K562 (cell line): ENCODE measurements around the gene NOS1. TPM values are rescaled to one million over a fixed set of nuclear protein-coding genes. Genes with fewer than 3 reads are reported as not detected.
A peak's percentile ranks its signal among the peaks of the same experiment; 100 is the strongest.

Experiments
- ATAC-seq: fragments of 200-7000 bp; cut with Tn5 transposase; 3 replicates; pipeline ENCODE4 v1.9.1; 2020; ENCODE audit warnings: moderate library complexity
- BruUV-seq: library from RNA; stranded (reverse); fragments of 400-500 nt; replicated peaks from 2 replicates; lab custom pipeline; 2021; lab: Mats Ljungman, UMichigan
- CTCF ChIA-PET: fragments of 300-600 bp; formaldehyde crosslinking; extraction: SDS; loops from one replicate; lab custom pipeline; 2021; ENCODE audit warnings: low intra/inter-chr PET ratio; lab: Yijun Ruan, JAX
- POLR2A ChIA-PET: fragments of 300-600, 350-650 bp; sonication (Branson Sonifier 250); formaldehyde crosslinking; extraction: SDS; loops from one replicate; lab custom pipeline; 2021; ENCODE audit warnings: antibody characterized with exemption, inconsistent platforms; lab: Yijun Ruan, JAX
- DNase-seq, 4 experiments: peaks; one replicate each; pipeline versions ENCODE4 v3.0.0 to v3.0.0-alpha.2; 2011 to 2018; ENCODE audit warnings: low spot score in 3 of 4, mixed read lengths in 3 of 4; ENCODE audit errors: extremely low read depth in 1 of 4
- FAIRE-seq: peaks from 2 replicates; lab custom pipeline; 2011; peaks lifted over from hg19 to GRCh38; lab: Jason Lieb, UNC
- H2AFZ ChIP-seq: 2 replicates; pipeline ENCODE4 v1.6.0; 2011; ENCODE audit warnings: low read depth, low read length, control low read depth, inconsistent platforms
- H3K27ac ChIP-seq: fragments of 200-600 bp; 3 replicates; pipeline ENCODE4 v1.8.0; 2011; ENCODE audit warnings: low read depth, mild to moderate bottlenecking, control low read depth, inconsistent platforms, low read length, moderate library complexity, mixed read lengths; ENCODE audit errors: extremely low read depth
- H3K27me3 ChIP-seq, 2 experiments: fragments of 300-600 bp in 1 of 2; 2 replicates in 1 of 2; 3 replicates in 1 of 2; pipeline versions ENCODE4 v1.6.0 to v1.8.0; 2011; ENCODE audit warnings: inconsistent platforms in 2 of 2, low read length in 2 of 2, mild to moderate bottlenecking in 1 of 2, mixed read lengths in 1 of 2, moderate library complexity in 1 of 2; ENCODE audit not compliant: control insufficient read depth in 2 of 2, insufficient read depth in 2 of 2
- H3K36me3 ChIP-seq: fragments of 300-600 bp; 3 replicates; pipeline ENCODE4 v1.8.0; 2011; ENCODE audit warnings: mild to moderate bottlenecking, low read length, inconsistent platforms; ENCODE audit not compliant: control insufficient read depth, insufficient read depth
- H3K4me1 ChIP-seq, 2 experiments: fragments of 200-600 bp in 1 of 2; replicated peaks in 1 of 2; 2 replicates in 1 of 2; 3 replicates in 1 of 2; pipeline versions ENCODE4 v1.5.1 to v1.8.0; 2011; ENCODE audit warnings: inconsistent platforms in 2 of 2, low read length in 2 of 2, mild to moderate bottlenecking in 1 of 2, mixed read lengths in 1 of 2, moderate library complexity in 1 of 2; ENCODE audit not compliant: control insufficient read depth in 2 of 2, insufficient read depth in 2 of 2
- H3K4me2 ChIP-seq: 2 replicates; pipeline ENCODE4 v1.6.1; 2011; ENCODE audit warnings: low read length, control low read depth, inconsistent platforms, mixed read lengths; ENCODE audit not compliant: insufficient read depth
- H3K4me3 ChIP-seq: fragments of 200-600 bp; sonication (generic), shearing (Covaris generic); 2 replicates; pipeline ENCODE4 v1.5.1; 2016; ENCODE audit warnings: control low read depth, inconsistent platforms
- H3K79me2 ChIP-seq: fragments of 200-600 bp; 3 replicates; pipeline ENCODE4 v1.8.0; 2011; ENCODE audit warnings: low read length, inconsistent platforms; ENCODE audit not compliant: control insufficient read depth, insufficient read depth
- H3K9ac ChIP-seq, 2 experiments: 2 replicates each; pipeline versions ENCODE4 v1.6.0 to v1.6.1; 2011; ENCODE audit warnings: low read depth in 2 of 2, low read length in 2 of 2, control low read depth in 1 of 2, inconsistent platforms in 1 of 2, mild to moderate bottlenecking in 1 of 2, mixed read lengths in 1 of 2; ENCODE audit not compliant: insufficient read depth in 1 of 2
- H3K9me1 ChIP-seq: one replicate; pipeline ENCODE4 v1.6.0; 2011; ENCODE audit warnings: inconsistent platforms, mild to moderate bottlenecking, low read length, moderate library complexity; ENCODE audit not compliant: control insufficient read depth, insufficient read depth
- H3K9me3 ChIP-seq: replicated peaks from 2 replicates; pipeline ENCODE4 v1.5.1; 2011; ENCODE audit warnings: low read depth, low read length, inconsistent platforms; ENCODE audit not compliant: control insufficient read depth, insufficient read depth
- H4K20me1 ChIP-seq: replicated peaks from 2 replicates; pipeline ENCODE4 v1.6.1; 2011; ENCODE audit warnings: low read length, inconsistent platforms, mixed read lengths; ENCODE audit not compliant: control insufficient read depth, insufficient read depth
- ATF1 ChIP-seq, 2 experiments: fragments of 450-650 bp in 1 of 2; IDR thresholded peaks; 2 replicates each; pipeline ENCODE4 v1.6.1; 2016; ENCODE audit warnings: missing compliant biosample characterization in 1 of 2, missing genetic modification characterization in 1 of 2
- C11orf30 ChIP-seq: fragments of 450-650 bp; IDR thresholded peaks from 2 replicates; pipeline ENCODE4 v1.6.1; 2016; ENCODE audit warnings: low read depth, mild to moderate bottlenecking
- NFE2 ChIP-seq: IDR thresholded peaks from 2 replicates; pipeline ENCODE4 v1.6.1; 2014; ENCODE audit warnings: antibody characterized with exemption, low read depth
- PRDM10 ChIP-seq: fragments of 450-650 bp; IDR thresholded peaks from 2 replicates; pipeline ENCODE4 v1.6.1; 2018; ENCODE audit not compliant: partially characterized antibody
- SIN3B ChIP-seq: fragments of 450-650 bp; IDR thresholded peaks from 2 replicates; pipeline ENCODE4 v1.6.1; 2017; ENCODE audit warnings: low read depth, mild to moderate bottlenecking, moderate library complexity
- XRCC3 ChIP-seq: fragments of 450-650 bp; IDR thresholded peaks from 2 replicates; pipeline ENCODE4 v1.6.1; 2017; ENCODE audit warnings: mild to moderate bottlenecking, moderate library complexity
- XRCC4 ChIP-seq: IDR thresholded peaks from one replicate; pipeline ENCODE4 v1.6.1; 2011; ENCODE audit not compliant: insufficient read depth, insufficient read length; ENCODE audit errors: extremely low read depth
- ZBTB8A ChIP-seq: fragments of 450-650 bp; IDR thresholded peaks from 2 replicates; pipeline ENCODE4 v1.6.1; 2018; ENCODE audit warnings: mild to moderate bottlenecking, moderate library complexity; ENCODE audit not compliant: partially characterized antibody
- WGBS: fragments of 100-300 bp; shearing (Covaris generic); methylation state at CpG from one replicate; pipeline ENCODE4 v1.1.6; 2016; ENCODE audit warnings: low coverage, mixed read lengths; ENCODE audit not compliant: insufficient coverage; ENCODE audit errors: missing lambda C conversion rate; 5-methylcytosine and 5-hydroxymethylcytosine counted together
- in situ Hi-C: fragments of 300-500 bp; cut with MboI; formaldehyde crosslinking; loops from 4 replicates; pipeline ENCODE4 v1.15.0; 2018; ENCODE audit warnings: inconsistent platforms, mixed read lengths
- intact Hi-C: fragments of 100-400 bp; cut with micrococcal nuclease; formaldehyde crosslinking; loops from 2 replicates; pipeline ENCODE4 v1.14.2; 2022
- polyA plus RNA-seq, 8 experiments: library from polyadenylated mRNA; depleted of rRNA in 4 of 8; stranded (reverse) in 5 of 8; unstranded in 3 of 8; fragments of >200 nt; fragmentation: Nextera tagmentation in 2 of 8; fragmentation: Illumina TruSeq in 1 of 8; extraction: Ambion mirVana in 2 of 8; extraction: Trizol in 1 of 8; gene quantifications; 2 replicates each; pipeline versions ENCODE4 v1.2.1 to v1.2.3, GENCODE V29; 2011 to 2014; ENCODE audit warnings: inconsistent platforms in 1 of 8, missing spikeins in 1 of 8
- total RNA-seq, 7 experiments: library from RNA; depleted of rRNA in 6 of 7; stranded (reverse); fragments of >200 nt in 6 of 7; fragmentation: Illumina TruSeq in 2 of 7; extraction: Trizol in 2 of 7; gene quantifications; 2 replicates each; pipeline versions ENCODE4 v1.2.1 to v1.2.3, GENCODE V29; 2011 to 2021; ENCODE audit warnings: low replicate concordance in 1 of 7
- TF ChIP-seq, protein P1 (sequence below): sonication (generic); formaldehyde crosslinking; IDR thresholded peaks from 2 replicates; pipeline ENCODE4 v1.8.0; 2023; ENCODE audit warnings: missing genetic modification reagents, mild to moderate bottlenecking, borderline replicate concordance
- TF ChIP-seq, protein P2 (sequence below): sonication (generic); formaldehyde crosslinking; IDR thresholded peaks from 2 replicates; pipeline ENCODE4 v1.8.0; 2022; ENCODE audit warnings: mild to moderate bottlenecking, missing genetic modification reagents

Gene NOS1
- total and polyA plus RNA-seq, 9 of the 15 experiments (the other 6 are each of a cell fraction or from before 2014, with no cell fraction given): not detected

- POLR2A ChIA-PET: interaction anchor here (0.5 to 0.6 kb wide), 2 partner anchors 600 to 707 kb away, joined by 3 read pairs; partner anchors contain the start of gene RFC5
- CTCF ChIA-PET: no interaction called here
- no peak overlapping the region for H3K27ac ChIP-seq
- H2AFZ ChIP-seq: no peak overlapping the region
- peak; percentile 6 for FAIRE-seq
- BruUV-seq: no TSS peak
- no peaks in the 10 kb centered on the region; a peak in 1 of 5 replicates for H3K4me1 ChIP-seq
- no peak overlapping the region for H3K4me3 ChIP-seq
- no peaks in the 10 kb centered on the region for H3K9me3 ChIP-seq
- no peak overlapping the region for H3K4me2 ChIP-seq
- WGBS: 4% methylated on average over 11 of the region's 11 CpGs
- no peak; the same call in 2 of the 3 replicates for ATAC-seq
- intact Hi-C loops: no loop called here
- H3K27me3 ChIP-seq: peaks cover 8 to 38% of the 10 kb centered on the region in 2 experiments; a peak in 4 of 5 replicates
- H3K36me3 ChIP-seq: no peaks in the 10 kb centered on the region
- no peak overlapping the region for H3K9ac ChIP-seq
- no peaks in the 10 kb centered on the region for H4K20me1 ChIP-seq
- in situ Hi-C loops: no loop called here
- no peaks in the 10 kb centered on the region for H3K9me1 ChIP-seq
- peak in 1 of 4 experiments; percentile 15 for DNase-seq
- no peaks in the 10 kb centered on the region for H3K79me2 ChIP-seq
- TF ChIP-seq, protein P1, sequence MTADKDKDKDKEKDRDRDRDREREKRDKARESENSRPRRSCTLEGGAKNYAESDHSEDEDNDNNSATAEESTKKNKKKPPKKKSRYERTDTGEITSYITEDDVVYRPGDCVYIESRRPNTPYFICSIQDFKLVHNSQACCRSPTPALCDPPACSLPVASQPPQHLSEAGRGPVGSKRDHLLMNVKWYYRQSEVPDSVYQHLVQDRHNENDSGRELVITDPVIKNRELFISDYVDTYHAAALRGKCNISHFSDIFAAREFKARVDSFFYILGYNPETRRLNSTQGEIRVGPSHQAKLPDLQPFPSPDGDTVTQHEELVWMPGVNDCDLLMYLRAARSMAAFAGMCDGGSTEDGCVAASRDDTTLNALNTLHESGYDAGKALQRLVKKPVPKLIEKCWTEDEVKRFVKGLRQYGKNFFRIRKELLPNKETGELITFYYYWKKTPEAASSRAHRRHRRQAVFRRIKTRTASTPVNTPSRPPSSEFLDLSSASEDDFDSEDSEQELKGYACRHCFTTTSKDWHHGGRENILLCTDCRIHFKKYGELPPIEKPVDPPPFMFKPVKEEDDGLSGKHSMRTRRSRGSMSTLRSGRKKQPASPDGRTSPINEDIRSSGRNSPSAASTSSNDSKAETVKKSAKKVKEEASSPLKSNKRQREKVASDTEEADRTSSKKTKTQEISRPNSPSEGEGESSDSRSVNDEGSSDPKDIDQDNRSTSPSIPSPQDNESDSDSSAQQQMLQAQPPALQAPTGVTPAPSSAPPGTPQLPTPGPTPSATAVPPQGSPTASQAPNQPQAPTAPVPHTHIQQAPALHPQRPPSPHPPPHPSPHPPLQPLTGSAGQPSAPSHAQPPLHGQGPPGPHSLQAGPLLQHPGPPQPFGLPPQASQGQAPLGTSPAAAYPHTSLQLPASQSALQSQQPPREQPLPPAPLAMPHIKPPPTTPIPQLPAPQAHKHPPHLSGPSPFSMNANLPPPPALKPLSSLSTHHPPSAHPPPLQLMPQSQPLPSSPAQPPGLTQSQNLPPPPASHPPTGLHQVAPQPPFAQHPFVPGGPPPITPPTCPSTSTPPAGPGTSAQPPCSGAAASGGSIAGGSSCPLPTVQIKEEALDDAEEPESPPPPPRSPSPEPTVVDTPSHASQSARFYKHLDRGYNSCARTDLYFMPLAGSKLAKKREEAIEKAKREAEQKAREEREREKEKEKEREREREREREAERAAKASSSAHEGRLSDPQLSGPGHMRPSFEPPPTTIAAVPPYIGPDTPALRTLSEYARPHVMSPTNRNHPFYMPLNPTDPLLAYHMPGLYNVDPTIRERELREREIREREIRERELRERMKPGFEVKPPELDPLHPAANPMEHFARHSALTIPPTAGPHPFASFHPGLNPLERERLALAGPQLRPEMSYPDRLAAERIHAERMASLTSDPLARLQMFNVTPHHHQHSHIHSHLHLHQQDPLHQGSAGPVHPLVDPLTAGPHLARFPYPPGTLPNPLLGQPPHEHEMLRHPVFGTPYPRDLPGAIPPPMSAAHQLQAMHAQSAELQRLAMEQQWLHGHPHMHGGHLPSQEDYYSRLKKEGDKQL (CRISPR knock-in tag): no peak
- TF ChIP-seq XRCC4: no peak
- TF ChIP-seq C11orf30: 0 out of 2 replicates have a peak, but pooled peaks have one; percentile 17
- TF ChIP-seq SIN3B: no peak
- TF ChIP-seq, protein P2, sequence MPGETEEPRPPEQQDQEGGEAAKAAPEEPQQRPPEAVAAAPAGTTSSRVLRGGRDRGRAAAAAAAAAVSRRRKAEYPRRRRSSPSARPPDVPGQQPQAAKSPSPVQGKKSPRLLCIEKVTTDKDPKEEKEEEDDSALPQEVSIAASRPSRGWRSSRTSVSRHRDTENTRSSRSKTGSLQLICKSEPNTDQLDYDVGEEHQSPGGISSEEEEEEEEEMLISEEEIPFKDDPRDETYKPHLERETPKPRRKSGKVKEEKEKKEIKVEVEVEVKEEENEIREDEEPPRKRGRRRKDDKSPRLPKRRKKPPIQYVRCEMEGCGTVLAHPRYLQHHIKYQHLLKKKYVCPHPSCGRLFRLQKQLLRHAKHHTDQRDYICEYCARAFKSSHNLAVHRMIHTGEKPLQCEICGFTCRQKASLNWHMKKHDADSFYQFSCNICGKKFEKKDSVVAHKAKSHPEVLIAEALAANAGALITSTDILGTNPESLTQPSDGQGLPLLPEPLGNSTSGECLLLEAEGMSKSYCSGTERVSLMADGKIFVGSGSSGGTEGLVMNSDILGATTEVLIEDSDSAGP: no peak
- TF ChIP-seq NFE2: peak; percentile 62
- TF ChIP-seq XRCC3: no peak
- TF ChIP-seq ATF1 (CRISPR knock-in tag; IDR thresholded peaks at IDR 0.05): no peak
- TF ChIP-seq ATF1 (tag; IDR thresholded peaks at IDR 0.05): no peak
- TF ChIP-seq ZBTB8A: no peak
- TF ChIP-seq PRDM10: no peak
Observed at GRCh38 chr12:117309276-117309925, 52.0 kb downstream of the NOS1 start.
